ENCODE data around the gene EVX1.

Gene EVX1

DNA sequence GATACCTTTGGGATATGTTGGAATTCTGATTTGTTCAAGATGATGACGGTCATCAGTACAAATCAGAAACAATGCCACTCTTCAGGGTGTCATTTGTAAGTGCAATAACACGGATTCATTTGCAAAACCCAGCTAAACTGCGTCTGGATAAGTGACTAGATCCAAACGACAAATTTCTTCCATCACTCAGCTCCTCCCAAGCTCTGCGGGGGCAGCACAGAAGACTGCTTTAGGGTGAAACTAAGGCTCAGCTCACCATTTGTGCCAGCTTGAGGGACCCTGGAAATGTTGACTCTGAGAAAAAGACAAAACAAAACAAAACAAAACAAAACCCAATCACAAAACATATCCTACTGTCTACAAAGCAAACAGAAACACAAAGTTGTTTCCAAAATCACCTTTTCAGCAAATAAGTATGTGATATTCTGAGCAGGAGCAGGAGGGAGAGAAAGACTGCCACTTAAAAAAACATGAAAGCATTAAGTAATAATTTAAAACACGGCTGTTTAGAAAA, 8.0 kb downstream of the EVX1 start:
- no peak for DNase-seq

DNA sequence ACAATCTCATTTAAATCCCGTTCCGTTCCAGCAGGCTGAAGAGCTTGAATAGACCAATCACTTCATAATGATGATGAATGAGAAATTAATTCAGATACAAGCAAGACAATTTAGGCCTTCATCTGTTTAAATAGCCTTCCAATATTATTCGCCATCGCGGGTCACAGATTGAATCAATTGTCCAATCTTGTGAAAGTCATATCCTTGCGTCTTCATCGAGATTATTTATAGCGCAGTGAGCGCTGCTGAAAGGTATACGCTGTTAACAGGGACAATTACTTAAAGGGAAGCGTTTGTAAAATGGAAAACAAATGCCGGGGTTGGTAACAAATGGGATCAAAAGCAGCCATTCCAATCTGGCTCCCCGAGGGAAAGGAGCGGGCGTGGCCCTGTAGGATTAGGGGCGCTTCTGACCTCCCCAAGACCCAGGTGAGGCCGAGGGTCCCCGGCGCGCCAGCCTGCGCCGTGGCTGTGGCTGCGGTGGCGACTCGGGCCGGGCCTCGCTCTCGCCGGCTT, 8.6 kb downstream of the EVX1 start:
- DNase-seq = peak in 1 of 2 experiments; percentile 25

GRCh38 chr7:27251652-27252590, 9.3 kb downstream of the EVX1 start:
- DNase-seq = no peak

DNA sequence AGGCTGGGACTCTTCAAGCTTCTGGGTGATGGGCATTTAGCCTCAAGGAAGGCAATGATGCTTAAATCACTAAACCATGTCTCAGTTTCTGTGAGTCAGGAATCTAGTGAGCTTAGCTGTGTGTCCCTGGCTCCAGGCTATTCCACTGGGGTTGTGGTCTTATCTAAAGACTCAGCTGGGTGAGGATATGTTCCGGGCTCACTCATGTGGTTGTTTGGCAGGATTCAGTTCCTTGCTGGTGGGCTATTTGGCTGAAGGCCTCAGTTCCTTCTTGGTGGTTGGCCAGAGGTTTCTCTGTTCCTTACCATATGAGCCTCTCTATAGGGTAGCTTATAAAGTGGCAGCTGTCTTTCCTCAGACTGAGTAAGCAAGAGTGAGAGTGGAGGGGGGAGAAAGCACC, 12.0 kb downstream of the EVX1 start:
- DNase-seq = no peak

DNA sequence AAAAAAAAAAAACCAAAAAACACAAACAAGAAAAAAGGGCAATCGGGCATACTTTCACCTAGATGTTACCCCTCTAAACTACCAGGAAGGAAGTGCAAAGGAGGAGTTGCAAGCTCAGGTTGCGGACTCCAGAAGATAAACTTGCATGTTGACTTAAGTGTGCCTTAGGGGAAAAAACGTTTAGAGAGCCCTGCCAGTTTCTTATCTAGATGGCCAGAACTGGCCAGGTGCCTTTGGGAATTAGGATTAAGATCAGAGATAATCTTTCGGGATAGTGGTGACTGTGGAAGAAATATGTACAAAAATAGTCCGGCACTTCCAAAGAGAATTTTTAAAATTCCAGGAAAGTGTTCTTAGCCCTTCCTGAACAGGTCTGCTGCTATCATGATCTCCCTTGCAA, 17.6 kb downstream of the EVX1 start:
- no peak for DNase-seq

GRCh38 chr7:27262121-27262520, 19.5 kb downstream of the EVX1 start:
- no peak for DNase-seq

GRCh38 chr7:27263781-27264180, 21.2 kb downstream of the EVX1 start:
- DNase-seq = no peak

DNA sequence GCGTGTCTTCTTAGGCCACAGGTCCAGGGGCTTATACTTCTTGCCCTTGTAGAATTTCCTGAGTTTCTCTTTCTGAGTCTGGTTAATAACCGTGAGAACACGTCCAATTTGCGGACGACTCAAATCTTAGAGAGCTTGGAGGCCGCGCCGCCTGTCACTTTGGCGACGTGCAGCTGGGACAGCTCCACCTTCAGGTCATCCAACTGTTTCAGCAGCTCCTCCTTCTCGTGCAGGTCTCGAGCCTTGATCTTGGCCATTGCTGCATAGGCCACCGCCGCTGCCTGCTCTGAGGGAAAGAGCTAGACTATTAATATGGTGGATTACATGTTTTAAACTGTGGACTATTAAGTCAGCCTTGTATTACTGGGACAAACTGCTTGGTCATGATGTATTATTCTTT, 26.9 kb downstream of the EVX1 start:
- DNase-seq = no peak

- DNase-seq = no peak
These were observed 28.8 kb downstream of the EVX1 start for GRCh38 chr7:27271384-27271783.

- no peak for DNase-seq
These were observed 35.0 kb downstream of the EVX1 start for GRCh38 chr7:27277628-27278027.

- DNase-seq = no peak
These were observed 41.0 kb downstream of the EVX1 start for GRCh38 chr7:27283558-27283957.

DNA sequence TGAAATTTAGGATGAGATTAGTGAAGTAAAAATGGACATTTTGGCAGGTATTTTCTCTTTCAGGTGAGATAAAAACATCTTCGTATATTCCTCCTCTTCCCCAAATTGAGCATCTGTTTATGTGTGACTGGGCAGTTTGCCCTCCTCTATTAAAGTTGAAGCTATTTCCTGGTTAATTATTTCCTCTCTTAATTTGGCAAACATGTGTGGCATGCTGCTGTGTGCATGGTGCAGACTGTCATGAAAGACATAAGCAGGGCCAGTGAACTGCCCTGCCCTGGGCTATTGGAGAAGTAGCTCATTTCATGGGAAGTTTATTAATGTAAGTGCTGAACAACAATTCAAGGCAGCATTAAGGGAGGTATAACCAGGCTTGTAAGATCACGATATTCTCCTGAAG, 52.6 kb downstream of the EVX1 start:
- no peak for DNase-seq

GRCh38 chr7:27297356-27297755, 54.8 kb downstream of the EVX1 start:
- DNase-seq = no peak
